WTC11 (cell line): ENCODE data around the gene KCNJ18. TPM values are rescaled to one million over a fixed set of nuclear protein-coding genes. Genes with fewer than 3 reads are reported as not detected.
"Not testable (repeated sequence)": the region's sequence is repeated elsewhere in the genome, so short reads cannot be mapped to it uniquely, and the experiment has no call there.

Source experiments
- ATAC-seq: fragments of 200-7000 bp; cut with Tn5 transposase; 2 replicates; pipeline ENCODE4 v1.10.0; 2021; ENCODE audit warnings: mild to moderate bottlenecking, moderate library complexity
- CTCF ChIA-PET: fragments of 300-600 bp; sonication (Branson Sonifier 250); formaldehyde crosslinking; loops from one replicate; lab custom pipeline; 2021; ENCODE audit warnings: antibody characterized with exemption; lab: Charles Lee
- POLR2A ChIA-PET: fragments of 350-600 bp; sonication (Branson Sonifier 250); formaldehyde crosslinking; loops from one replicate; lab custom pipeline; 2021; ENCODE audit warnings: antibody characterized with exemption; lab: Charles Lee
- DNase-seq: peaks from one replicate; pipeline ENCODE4 v3.0.0; 2021; ENCODE audit warnings: low spot score
- H3K27ac Mint-ChIP-seq: 2 replicates; pipeline ENCODE4 v1.8.0; 2021; ENCODE audit warnings: mixed read lengths
- H3K27me3 Mint-ChIP-seq: 2 replicates; pipeline ENCODE4 v1.8.0; 2021; ENCODE audit warnings: low read depth, mild to moderate bottlenecking, moderate library complexity, mixed read lengths
- H3K36me3 Mint-ChIP-seq: 2 replicates; pipeline ENCODE4 v1.8.0; 2021; ENCODE audit warnings: mixed read lengths
- H3K4me1 Mint-ChIP-seq: 2 replicates; pipeline ENCODE4 v1.8.0; 2022; ENCODE audit warnings: mixed read lengths
- H3K4me3 Mint-ChIP-seq: 2 replicates; pipeline ENCODE4 v1.8.0; 2021; ENCODE audit warnings: mild to moderate bottlenecking, moderate library complexity, mixed read lengths
- H3K9me3 Mint-ChIP-seq: 2 replicates; pipeline ENCODE4 v1.8.0; 2021; ENCODE audit warnings: mixed read lengths
- AR ChIP-seq: fragments of 250-450 bp; sonication (Bioruptor Pico); IDR thresholded peaks from 2 replicates; pipeline ENCODE4 v1.9.0; 2021; ENCODE audit warnings: mild to moderate bottlenecking
- CBFB ChIP-seq: sonication (generic); formaldehyde crosslinking; IDR thresholded peaks from 2 replicates; pipeline ENCODE4 v1.8.1; 2022; ENCODE audit warnings: mild to moderate bottlenecking, low read depth, missing genetic modification reagents
- E2F4 ChIP-seq: sonication (generic); formaldehyde crosslinking; IDR thresholded peaks from 2 replicates; pipeline ENCODE4 v1.8.1; 2022; ENCODE audit warnings: low read depth, mild to moderate bottlenecking, moderate library complexity, missing genetic modification reagents, borderline replicate concordance
- E2F5 ChIP-seq: sonication (generic); formaldehyde crosslinking; IDR thresholded peaks from 2 replicates; pipeline ENCODE4 v1.8.1; 2022; ENCODE audit warnings: mild to moderate bottlenecking, moderate library complexity, missing genetic modification reagents
- FOXJ3 ChIP-seq: sonication (generic); formaldehyde crosslinking; IDR thresholded peaks from 2 replicates; pipeline ENCODE4 v1.9.0; 2021; ENCODE audit warnings: missing genetic modification reagents, mild to moderate bottlenecking, borderline replicate concordance
- HMGXB4 ChIP-seq: sonication (generic); formaldehyde crosslinking; IDR thresholded peaks from 2 replicates; pipeline ENCODE4 v1.8.1; 2023; ENCODE audit warnings: mild to moderate bottlenecking, moderate library complexity, missing genetic modification reagents
- IRF2 ChIP-seq: sonication (generic); formaldehyde crosslinking; IDR thresholded peaks from 2 replicates; pipeline ENCODE4 v1.8.0; 2022; ENCODE audit warnings: low read depth, missing genetic modification reagents, borderline replicate concordance
- MAX ChIP-seq: sonication (generic); formaldehyde crosslinking; IDR thresholded peaks from 2 replicates; pipeline ENCODE4 v1.8.0; 2022; ENCODE audit warnings: mild to moderate bottlenecking, missing genetic modification reagents
- NR3C1 ChIP-seq: sonication (generic); formaldehyde crosslinking; conservative IDR thresholded peaks from 2 replicates; pipeline ENCODE4 v1.8.1; 2023; ENCODE audit warnings: low read depth, mild to moderate bottlenecking, missing genetic modification reagents
- SOX15 ChIP-seq: fragments of 250-450 bp; sonication (Bioruptor Pico); IDR thresholded peaks from 2 replicates; pipeline ENCODE4 v1.9.0; 2021; ENCODE audit warnings: mild to moderate bottlenecking
- SP1 ChIP-seq: sonication (generic); formaldehyde crosslinking; conservative IDR thresholded peaks from 2 replicates; pipeline ENCODE4 v1.8.1; 2022; ENCODE audit warnings: missing genetic modification reagents
- STAT6 ChIP-seq: sonication (generic); formaldehyde crosslinking; conservative IDR thresholded peaks from 2 replicates; pipeline ENCODE4 v1.8.1; 2023; ENCODE audit warnings: mild to moderate bottlenecking, low read depth, missing genetic modification reagents, moderate library complexity
- ZMAT4 ChIP-seq: fragments of 250-450 bp; sonication (Bioruptor Pico); IDR thresholded peaks from 2 replicates; pipeline ENCODE4 v1.9.0; 2021; ENCODE audit warnings: mild to moderate bottlenecking
- ZNF219 ChIP-seq: sonication (generic); formaldehyde crosslinking; IDR thresholded peaks from 2 replicates; pipeline ENCODE4 v1.8.0; 2023; ENCODE audit warnings: missing genetic modification reagents, mild to moderate bottlenecking, borderline replicate concordance
- ZNF232 ChIP-seq: sonication (generic); formaldehyde crosslinking; IDR thresholded peaks from 2 replicates; pipeline ENCODE4 v1.8.0; 2022; ENCODE audit warnings: mild to moderate bottlenecking, missing genetic modification reagents
- ZNF671 ChIP-seq: fragments of 250-450 bp; sonication (Bioruptor Pico); IDR thresholded peaks from 2 replicates; pipeline ENCODE4 v1.8.0; 2021; ENCODE audit warnings: mild to moderate bottlenecking
- total RNA-seq: library from RNA; stranded (reverse); gene quantifications from 3 replicates; pipeline ENCODE4 v1.2.3, GENCODE V29; 2021

KCNJ18 gene
- total RNA-seq, 1 experiment from 2014 or later = not detected

- CTCF ChIA-PET, POLR2A ChIA-PET, H3K4me3 Mint-ChIP-seq, ATAC-seq, H3K27me3 Mint-ChIP-seq, H3K27ac Mint-ChIP-seq, H3K4me1 Mint-ChIP-seq, DNase-seq: not testable (repeated sequence)
- peaks cover 24% of the 10 kb centered on the region for H3K9me3 Mint-ChIP-seq
- peaks cover 31% of the 10 kb centered on the region for H3K36me3 Mint-ChIP-seq
Observed at GRCh38 chr17:21702940-21703640, 10.8 kb downstream of the KCNJ18 start.

GRCh38 chr17:21703891-21704872 lies 11.9 kb downstream of the KCNJ18 start:
- POLR2A ChIA-PET, H3K4me3 Mint-ChIP-seq, CTCF ChIA-PET, DNase-seq, H3K4me1 Mint-ChIP-seq, H3K27me3 Mint-ChIP-seq, ATAC-seq, H3K27ac Mint-ChIP-seq: not testable (repeated sequence)
- H3K36me3 Mint-ChIP-seq = peaks cover 32% of the 10 kb centered on the region
- H3K9me3 Mint-ChIP-seq = peaks cover 27% of the 10 kb centered on the region

- TF ChIP-seq E2F4 (CRISPR knock-in tag) = no peak
- no peak for TF ChIP-seq HMGXB4 (CRISPR knock-in tag)
- no peak for TF ChIP-seq E2F5
- TF ChIP-seq ZNF219 = no peak
- TF ChIP-seq FOXJ3 (CRISPR knock-in tag) = no peak
- TF ChIP-seq ZNF232 (CRISPR knock-in tag) = no peak
- TF ChIP-seq NR3C1 (CRISPR knock-in tag) = no peak
- TF ChIP-seq STAT6 (CRISPR knock-in tag) = no peak
- TF ChIP-seq MAX (CRISPR knock-in tag) = no peak
- TF ChIP-seq SOX15 (CRISPR knock-in tag) = no peak
- TF ChIP-seq ZMAT4 (CRISPR knock-in tag) = no peak
- no peak for TF ChIP-seq AR
- TF ChIP-seq IRF2 (CRISPR knock-in tag) = no peak
- TF ChIP-seq SP1 (CRISPR knock-in tag) = no peak
- TF ChIP-seq CBFB (CRISPR knock-in tag) = no peak
- no peak for TF ChIP-seq ZNF671 (CRISPR knock-in tag)
- peaks cover 32% of the 10 kb centered on the region for H3K36me3 Mint-ChIP-seq
- ChIA-PET CTCF (no interaction called here), POLR2A (no interaction called here)
- H3K27ac Mint-ChIP-seq = no peak overlapping the region
- ATAC-seq = no peak
- no peaks in the 10 kb centered on the region for H3K4me1 Mint-ChIP-seq
- H3K4me3 Mint-ChIP-seq = no peak overlapping the region
- peaks cover 27% of the 10 kb centered on the region for H3K9me3 Mint-ChIP-seq
- no peaks in the 10 kb centered on the region; the same call in 1 of the 2 replicates for H3K27me3 Mint-ChIP-seq
- no peak for DNase-seq
Observed at GRCh38 chr17:21705021-21705601, 12.8 kb downstream of the KCNJ18 start.

GRCh38 chr17:21705746-21706145 lies 13.4 kb downstream of the KCNJ18 start:
- DNase-seq, ATAC-seq, POLR2A ChIA-PET, H3K27ac Mint-ChIP-seq, H3K4me3 Mint-ChIP-seq, CTCF ChIA-PET, H3K4me1 Mint-ChIP-seq, H3K27me3 Mint-ChIP-seq: not testable (repeated sequence)
- H3K36me3 Mint-ChIP-seq = peaks cover 32% of the 10 kb centered on the region
- peaks cover 27% of the 10 kb centered on the region for H3K9me3 Mint-ChIP-seq
